HG02938 (cell line): ENCODE results near the gene LPP.

ENCODE experiments used
- ATAC-seq: cut with Tn5 transposase; IDR thresholded peaks from one replicate; pipeline ENCODE4 v1.9.1; 2021; ENCODE audit warnings: mild to moderate bottlenecking, moderate library complexity; ENCODE audit not compliant: unreplicated experiment

LPP gene

DNA sequence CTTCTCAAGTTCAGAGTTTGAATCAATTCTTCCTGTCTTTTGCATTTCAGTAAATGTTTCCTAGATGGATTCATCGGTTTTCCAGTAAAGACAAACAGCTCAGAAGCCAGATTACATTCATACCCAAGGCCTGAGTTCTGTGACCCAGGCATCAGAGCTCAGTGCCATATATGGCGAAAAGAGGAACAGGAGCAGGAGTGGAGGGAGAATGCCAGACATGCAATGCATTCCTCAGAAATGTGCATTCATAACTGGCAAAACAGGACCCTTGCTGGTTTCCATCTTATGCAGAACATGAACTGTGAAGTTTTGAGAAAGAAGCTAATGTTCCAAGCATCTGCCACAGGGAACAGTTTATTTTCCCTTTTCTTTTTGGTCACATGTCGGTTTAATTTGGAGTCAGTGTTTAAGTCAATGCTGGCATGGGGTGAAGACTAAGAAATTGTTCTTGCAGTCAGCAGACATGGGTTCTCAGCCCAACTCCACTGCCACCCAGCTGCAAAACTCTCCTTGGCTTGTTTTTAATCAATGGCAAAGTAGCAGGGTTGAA, 116.5 kb downstream of the LPP start:
- no peak for ATAC-seq

DNA sequence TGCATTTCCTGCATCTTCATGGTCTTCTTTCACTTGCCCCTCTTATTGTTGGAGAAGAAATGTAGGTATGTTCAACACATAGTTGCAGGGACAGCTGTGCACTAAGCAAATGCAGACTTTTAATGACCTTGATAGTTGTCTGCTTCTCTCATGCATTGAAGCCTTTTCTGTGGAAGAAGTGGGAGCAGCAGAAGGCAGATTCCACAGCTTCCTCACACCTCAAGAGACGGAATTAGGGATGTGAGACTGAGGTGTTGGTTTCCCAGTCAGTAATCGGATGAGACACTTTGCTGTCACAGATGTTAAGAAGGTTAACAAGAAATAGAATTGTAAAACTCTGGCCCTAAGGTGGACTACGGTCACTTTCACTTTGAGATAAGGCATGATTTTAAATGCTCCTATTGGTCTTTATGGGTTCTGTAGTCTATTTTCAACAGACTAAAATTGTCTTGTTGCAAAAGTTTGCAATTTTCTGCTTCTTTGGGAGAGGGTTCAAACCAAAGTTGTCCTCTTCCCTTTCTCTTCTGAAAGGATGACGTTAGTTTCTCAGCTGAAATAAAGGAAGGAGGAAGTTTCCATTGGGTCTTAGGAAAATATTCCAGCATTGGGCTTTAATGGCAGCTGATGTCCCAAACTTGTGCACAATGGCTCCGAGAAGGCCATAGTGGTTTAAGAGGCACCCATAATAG, 117.4 kb downstream of the LPP start:
- ATAC-seq = no peak

DNA sequence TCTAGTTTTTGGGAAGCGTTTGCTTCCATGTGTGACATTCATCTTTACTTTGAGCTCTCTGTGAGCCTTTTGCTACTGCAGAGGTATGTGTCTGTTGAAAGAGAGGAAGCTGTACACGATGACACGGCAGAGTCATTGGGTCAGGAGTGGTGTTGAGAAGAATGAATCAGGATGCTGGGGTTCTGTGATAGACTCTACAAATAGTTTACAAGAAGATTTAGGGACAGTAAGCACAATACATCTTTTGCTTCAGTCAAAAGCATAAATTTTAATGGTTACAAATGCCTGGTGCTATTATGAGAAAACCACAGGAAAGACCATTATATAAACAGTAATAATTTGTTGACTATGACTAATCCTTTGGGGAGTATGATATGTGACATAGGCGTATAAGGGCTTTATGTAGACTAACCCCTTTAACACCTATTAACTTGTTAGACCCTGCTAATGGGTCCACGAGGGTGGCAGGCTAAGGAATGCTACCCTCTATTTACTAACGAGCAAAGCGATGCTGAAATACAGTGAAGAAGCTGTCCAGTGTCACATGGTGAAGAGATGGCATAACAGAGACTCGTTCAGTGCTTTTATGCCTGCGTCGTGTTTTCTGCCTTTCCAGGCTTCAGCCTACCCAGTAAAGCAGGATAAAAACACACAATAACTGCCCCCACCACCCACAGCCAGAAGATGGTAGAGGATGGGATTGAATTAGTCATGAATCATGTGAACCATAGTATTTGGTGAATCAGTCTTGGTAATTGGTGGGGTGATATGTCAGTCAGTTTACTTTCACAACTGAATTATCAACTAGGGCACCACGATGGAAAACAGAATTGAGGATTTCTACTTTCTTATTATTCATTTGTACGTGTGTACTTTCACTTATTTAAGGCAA, 118.8 kb downstream of the LPP start:
- ATAC-seq = no peak

DNA sequence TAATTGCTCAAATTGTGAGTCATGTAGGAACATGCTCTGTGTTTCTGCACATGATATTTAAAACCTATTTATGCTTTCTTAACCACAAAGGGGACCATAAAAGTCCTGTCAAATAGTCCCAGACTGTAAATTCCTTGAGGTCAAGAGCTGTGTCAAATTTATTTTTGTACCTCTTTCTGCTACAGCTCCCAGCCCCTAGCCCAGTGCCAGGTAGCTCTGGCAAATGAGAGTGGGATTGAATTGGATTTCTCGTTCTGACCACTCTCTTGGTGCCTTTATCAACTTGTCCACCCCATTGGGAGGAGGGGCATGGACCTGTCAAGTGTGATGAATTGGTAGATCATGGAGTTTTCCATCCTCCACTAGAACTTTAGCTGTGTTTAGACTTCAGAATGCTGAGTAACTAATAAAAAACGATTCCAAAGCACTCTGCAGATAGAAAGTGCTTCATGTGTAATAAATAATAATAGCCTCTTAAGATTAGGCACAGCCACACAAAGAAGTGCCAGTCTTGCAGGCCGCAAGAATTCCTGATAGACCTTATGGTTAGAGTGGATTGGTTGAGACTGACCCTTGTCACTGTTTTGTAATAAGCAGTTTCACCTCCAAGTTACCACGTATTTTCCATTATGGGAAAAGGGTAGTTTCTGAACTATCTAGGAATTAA, 120.4 kb downstream of the LPP start:
- ATAC-seq = no peak

DNA sequence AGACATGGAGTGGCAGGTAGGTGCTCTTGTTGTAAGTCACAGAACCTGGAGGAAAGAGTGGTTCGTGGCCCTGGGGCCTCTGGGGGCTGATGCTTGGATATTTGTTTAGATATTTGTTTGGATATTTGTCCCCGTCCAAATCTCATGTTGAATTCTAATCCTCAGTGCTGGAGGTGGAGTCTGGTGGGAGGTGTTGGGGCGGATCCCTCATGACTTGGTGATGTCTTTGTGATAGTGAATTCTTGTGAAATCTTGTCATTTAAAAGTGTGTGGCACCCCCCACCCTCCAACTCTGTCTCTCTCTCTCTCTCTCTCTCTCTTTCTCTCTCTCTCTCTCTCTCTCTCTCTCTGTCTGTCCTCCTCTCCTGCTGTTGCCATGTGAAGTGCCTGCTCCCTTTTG, 122.4 kb downstream of the LPP start:
- ATAC-seq = no peak

DNA sequence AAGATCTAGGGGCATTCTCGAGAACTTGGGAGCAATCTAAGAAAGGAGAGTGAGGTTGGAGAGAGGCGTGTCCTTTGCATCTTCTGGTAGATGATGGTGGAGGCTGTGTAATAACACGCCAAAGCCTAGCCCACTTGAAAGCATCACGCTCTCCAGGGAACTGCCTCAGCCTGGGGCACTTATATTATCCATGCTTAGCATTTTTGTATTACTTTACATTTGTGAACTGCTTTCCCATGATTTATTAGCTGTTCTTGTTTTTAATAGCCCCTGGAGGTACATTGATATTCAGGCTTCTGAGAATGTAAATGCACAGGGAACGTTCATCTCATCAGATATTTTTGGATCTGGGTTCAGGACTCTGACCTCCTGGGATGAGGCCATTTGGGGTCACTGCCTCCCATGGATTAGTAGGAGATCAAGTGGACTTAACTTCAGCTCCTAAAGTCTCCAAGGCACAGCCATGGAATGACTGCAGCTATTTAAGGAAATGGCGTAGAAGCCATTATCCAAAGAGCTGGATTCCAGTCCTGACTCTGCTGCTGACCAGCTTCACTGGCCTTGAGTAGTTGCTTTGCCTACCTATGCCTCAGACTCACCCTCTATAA, 124.9 kb downstream of the LPP start:
- ATAC-seq = no peak

DNA sequence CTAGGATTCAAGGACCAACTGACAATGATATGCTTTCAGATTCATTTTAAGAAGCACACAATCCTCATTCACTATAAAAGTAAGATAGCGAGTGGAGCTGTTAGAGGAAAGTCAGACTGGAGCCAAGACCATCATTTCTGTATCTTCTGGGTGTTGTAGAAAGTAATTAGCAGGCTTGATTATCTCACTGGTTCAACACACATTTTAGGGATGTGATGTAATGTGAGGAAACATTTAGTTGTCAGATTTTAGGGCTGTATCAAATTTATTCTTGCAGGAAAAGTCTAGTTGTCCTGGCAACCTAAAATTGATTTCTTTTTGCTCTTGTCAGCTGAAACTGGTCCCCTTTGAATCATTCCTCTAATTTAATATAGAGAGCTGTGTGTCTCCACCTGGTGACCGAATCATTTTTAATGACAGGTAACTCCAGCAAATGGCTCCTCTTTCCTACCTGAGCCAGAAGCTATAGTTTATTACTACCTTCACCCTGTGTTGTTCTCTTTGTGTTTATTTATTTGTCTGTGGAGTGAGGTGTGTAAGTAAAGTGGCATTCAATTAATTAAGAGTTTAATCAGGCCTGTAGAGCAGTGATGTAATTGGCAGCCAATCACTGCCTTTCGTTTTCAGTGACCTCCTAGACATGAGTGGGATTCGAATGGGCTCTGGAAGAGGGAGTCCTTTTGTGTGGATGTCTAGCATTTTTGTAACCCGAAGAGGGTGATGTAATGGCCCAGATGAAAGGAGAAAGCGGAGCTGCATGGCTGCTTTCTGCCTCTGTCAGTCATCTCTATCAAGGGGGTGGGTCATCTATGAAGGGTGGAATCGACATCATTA, 125.8 kb downstream of the LPP start:
- no peak for ATAC-seq

DNA sequence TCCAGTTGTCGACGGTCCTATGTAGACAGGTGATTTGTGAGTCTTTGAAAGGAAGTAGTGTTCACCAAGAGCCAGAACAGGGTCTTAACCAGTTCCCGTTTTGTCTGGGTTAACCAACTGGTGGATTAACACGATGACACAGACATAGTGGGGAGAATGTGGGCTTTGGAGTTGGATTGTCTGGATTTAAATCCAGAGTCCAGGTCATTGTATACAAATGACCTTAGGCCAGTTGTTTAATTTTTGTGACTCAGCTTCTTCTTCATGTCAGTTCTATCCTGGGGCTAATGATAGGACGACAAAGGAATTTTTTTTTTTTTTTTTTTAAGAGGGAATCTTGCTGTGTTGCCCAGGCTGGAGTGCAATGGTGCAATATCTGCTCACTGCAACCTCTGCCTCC, 126.7 kb downstream of the LPP start:
- ATAC-seq = no peak

DNA sequence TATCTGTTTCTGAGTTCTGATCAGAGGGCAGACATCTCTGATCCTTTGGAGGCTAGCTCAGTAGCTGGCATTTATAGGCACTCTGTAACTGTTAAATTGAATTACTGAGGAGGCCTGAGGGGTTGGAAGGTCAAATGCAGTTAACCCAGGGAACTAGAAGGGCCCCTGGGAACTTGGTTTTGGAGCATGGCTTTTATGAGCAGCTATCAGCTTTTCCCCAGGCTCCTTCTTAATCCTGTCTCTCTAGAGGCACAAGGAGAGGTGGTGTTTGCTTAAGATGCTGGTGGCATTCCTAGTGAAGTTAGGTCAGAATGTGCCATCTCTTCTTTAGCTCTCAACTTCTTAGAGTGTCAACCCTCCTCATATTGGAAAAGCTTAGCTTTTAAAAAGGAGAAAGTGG, 128.9 kb downstream of the LPP start:
- no peak for ATAC-seq

DNA sequence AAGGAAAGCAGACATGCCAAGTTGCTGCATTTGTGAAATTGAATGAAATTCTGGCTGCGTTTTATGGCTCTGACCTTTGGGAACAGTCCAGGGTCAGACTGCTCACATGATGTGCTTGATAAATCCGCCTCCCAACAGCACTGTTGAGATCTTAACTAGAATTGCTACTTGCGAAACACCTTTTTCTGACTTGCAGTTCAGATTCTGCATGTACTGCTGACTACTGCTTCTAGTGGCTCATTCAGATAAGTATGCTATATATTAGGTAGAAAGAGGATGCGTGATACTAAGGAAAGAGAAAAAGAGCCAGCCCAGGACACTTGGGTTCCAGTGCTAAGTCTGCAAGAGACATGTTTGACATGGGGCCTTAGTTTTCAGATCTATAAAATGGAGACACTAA, 129.4 kb downstream of the LPP start:
- ATAC-seq = no peak

DNA sequence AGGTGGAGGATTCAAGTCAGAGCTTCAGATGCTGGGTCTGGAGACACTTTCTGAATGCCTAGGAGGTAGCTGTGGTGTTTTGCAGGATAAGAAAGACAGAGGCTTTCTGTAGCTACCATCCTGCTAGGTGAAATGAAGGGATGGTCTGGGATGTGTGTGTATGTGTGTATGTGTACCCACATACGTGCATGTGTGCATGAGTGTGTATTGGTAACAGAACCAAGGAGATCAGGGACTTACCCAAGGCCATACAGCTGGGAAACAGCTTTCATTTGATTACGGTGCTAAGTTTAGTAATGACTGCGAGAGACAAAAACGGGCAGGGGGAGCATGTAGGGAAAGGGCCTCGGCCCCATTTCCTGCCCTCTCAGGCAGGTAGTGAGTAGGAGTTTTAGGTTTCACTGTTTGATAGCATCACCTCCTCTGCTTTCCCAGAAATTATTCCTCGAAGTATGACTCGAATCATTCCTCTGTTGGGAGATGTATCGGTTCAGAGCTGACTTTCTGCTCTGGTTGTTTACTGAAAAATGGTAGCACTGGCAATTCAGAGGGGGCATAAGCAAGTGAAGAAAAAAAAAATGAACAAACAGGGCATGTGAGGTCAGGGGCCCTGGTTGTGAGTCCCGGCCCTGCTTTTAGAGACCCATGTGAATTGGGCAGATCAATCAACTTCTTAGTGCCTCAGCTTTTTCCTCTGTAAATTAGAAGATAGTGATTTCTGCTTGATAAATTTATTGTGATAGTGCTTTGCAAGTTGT, 130.7 kb downstream of the LPP start:
- no peak for ATAC-seq

DNA sequence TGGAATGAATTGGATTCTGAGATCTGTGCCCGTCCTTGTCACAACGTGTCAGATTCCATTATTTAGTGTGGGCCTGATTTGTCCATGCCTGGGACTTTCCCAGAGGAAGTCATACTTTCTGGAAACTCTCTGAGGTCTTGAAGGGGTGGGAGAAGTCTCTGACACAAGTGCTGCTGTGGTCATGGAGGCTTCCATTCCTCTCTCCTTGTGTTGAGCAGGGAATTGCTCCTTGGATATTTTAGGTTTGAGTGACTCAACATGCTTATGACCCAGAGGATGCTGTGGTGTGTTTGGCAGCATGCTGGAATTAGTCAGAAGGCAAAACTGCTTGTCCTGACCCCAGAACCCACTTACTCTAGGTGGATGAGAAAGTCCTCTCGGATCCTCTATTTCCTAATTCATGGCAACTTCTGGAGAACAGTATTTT, 132.1 kb downstream of the LPP start:
- ATAC-seq = no peak

DNA sequence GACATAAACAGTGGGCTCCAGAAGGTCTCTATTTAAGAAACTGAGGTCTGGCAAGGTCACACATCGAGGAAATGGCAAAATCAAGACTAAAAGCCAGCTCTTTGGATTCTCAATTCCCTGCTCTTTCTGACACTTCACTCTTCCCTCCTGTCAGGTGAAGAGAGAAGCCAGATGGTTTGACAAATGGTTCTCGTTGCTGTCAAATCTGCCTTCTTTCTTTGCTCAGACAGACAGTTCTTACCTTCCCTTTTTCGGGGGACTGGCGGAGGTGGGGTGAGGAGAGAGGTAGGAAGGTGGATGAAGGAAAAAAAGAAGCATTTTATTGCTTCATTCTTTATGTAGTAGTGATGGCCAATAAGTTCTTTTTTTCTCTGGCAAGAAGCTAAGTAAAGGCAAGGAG, 133.4 kb downstream of the LPP start:
- ATAC-seq = no peak

DNA sequence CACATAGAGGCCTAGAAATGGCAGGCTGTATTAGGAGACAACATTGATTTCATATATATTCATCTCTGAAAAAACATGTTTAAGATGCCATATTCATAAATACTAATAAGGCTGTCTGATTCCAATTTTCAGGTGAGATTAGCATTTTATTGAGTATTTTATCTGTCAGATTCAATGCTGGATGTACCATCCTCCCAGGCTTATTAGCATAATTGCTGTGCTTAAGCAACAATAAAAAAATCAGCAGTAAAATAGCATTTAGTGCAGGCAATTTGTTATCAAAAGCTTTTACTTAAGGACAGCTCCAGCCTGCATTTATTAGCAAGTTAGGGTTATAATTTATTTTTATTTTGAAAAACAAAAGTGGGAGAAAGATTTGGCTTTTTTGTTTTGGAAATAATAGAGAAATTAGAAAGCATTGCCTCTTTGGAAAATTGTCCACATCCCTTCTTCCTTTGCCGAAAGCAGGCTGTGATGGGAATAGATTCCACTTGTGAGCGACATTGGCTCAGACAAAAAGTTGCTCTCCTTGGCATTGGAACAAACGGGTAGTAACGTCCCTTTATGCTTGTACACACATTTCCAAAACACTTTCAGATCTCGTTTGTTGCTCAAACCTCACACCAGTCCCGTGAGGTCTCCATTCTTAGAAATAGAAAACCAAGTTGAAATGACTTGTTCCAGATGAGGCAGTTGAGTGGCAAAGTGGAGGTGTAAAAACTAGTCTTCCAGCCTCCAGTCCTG, 134.0 kb downstream of the LPP start:
- ATAC-seq = no peak

DNA sequence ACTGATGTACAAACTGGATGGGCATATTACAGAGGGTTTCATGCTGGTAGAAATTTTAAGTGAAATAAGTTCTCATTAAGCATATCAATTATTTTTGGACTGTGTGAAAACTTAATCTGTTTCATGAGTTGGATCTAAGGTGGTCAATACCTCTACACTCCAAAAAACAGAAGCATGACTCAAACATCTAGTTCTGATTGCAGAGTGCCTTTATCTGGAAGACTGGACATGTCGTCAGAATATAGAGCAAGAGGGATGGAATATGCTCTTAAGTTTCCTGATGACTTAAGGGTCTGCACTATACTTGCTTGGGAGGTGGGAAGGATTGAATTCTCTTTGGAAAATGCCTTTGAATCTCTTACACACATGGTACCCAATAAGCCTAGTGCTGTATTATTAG, 138.3 kb downstream of the LPP start:
- no peak for ATAC-seq

DNA sequence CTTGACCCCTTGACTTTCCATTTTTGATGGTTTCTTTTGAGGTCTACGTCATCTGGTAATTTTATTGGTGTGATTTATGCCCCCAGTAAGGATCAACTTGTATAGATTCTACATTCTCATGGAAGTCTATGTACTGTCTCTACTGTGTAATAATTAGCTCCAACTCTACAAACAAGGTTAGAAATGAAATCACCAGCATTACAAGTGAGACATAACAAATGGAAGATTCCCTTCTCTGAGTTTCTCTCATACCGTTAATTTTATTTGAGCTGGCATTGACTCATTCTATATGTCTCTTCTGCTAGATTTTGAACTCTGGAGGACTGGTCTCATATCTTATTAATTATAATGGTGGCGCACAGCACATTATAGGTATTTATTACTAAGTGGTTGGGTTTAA, 138.9 kb downstream of the LPP start:
- ATAC-seq = no peak

DNA sequence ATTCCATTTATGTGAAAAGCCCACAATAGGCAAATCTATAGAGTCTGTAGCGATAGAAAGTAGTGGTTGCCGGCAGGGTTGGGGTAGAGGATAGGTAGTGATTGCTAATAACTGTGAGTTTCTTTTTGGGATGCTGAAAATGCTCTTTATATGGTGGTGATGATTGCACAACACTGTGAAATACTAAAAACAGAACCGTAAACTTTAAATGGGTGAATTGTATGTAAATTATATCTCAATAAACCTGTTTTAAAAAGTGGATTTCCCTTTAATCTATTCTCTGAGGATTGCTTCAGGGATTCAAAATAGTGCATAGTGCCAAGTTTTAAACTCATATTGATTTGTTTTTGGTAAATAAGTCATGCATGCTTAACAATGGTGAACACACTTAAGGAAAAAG, 140.2 kb downstream of the LPP start:
- no peak for ATAC-seq

DNA sequence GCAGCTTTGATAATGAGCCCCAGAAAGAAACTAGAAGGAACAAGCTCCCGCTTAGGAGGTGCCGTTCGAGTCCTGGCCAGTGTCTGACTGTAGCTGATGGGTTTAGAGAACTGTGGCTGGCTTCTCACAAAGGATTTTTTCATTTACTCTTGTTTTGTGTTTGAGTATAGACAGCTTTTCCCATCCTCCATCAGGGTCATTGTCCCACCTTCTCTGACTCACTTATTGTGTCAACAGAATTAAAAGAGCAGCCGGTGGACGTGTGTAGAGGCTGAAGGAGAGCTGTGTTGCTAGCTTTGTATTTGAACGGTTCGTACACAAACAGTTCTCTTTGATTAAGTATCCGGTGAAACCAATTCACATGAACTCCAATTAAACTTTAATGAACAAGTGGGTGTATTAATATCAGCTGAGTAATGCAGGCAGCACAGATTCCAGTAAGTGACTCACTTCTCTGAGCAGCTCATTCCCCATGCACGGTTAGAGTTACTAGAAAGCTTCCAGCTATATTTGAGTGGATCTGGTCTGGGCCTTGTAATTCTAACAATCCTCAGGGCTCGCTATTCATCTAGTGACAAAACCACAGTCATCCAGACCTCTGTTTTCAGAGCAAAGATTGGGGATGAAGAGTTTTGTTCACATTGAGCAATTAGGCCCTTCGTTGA, 141.0 kb downstream of the LPP start:
- no peak for ATAC-seq
